Stimulated activated CD4-positive, alpha-beta T cell treated with anti-CD3 and anti-CD28 coated beads, Interleukin-2, amount 100 ng/mL, for 24 hours (primary cell): ENCODE results near the gene TUT1.

Source experiments
- DNase-seq, 2 donors: peaks; one replicate each; pipeline ENCODE4 v3.0.0-alpha.2; 2020

TUT1 gene

DNA sequence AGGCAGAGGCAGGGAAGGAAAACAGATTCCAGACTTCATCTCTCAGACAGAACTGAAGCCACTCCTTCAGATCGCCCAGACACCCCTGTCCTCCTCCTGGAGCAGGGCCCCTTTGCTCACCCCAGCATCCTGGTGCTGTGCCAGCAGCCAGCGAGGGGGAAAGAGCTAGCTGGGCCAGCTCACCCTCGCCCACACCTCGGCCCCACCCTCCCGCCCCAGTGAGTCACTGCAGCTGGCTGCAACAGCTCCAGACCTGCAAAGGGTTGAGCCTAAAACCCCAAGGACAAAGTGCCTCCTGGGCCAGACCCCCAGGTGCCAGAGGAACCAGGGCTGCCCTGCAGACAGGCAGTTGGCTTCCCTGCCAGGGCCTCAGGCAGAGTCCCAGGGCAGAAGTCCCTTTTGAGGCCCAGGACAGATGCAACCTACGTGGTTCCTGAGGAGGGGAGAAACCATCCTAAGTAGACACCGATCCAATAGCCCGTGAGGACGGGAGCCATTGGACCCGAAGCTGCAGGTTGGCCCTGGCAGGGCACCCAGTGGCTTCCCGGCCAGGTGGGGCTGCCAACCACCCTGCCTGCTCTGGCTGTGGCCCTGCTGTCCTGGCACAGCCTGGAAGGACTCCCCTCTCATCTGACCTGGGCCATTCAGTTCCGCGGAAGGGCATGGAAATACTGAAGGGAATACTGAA, 51.9 kb downstream of the TUT1 start:
- DNase-seq = peak; percentile 67 to 68

DNA sequence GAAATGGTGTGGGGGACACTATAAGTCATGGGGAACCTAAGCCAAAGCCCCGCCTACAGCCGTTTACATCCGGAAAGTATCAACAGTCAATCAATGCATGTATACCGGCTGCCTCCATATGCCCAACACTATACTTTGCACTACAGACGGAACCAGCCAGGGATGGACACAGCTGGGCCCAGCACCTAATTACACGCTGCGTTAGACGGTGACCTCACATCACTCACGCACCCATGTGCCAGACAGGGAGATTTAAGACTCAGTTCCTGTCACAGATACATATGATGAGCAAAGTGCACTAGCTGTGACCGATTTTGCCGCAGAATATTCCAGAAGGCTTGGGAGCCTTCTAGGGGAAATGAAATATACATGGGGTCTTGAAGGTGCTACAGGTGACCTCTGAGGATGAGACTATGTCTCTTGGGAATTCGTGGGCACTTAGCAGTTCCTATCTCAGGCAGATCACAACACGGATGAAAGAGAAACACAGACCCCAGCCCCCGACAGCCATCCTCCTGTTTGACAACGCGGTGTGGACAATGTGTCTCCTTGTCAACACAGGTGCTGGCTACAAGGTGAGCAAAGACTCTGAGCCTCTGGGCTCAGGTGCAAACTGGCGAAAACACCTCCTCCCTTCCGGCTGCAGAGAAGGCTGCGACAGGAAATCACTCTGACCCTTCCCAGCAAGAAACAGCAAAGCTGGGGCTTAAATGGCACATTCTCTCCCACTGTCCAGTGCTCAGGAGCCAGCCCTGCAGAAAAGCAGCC, 52.7 kb downstream of the TUT1 start:
- no peak for DNase-seq

DNA sequence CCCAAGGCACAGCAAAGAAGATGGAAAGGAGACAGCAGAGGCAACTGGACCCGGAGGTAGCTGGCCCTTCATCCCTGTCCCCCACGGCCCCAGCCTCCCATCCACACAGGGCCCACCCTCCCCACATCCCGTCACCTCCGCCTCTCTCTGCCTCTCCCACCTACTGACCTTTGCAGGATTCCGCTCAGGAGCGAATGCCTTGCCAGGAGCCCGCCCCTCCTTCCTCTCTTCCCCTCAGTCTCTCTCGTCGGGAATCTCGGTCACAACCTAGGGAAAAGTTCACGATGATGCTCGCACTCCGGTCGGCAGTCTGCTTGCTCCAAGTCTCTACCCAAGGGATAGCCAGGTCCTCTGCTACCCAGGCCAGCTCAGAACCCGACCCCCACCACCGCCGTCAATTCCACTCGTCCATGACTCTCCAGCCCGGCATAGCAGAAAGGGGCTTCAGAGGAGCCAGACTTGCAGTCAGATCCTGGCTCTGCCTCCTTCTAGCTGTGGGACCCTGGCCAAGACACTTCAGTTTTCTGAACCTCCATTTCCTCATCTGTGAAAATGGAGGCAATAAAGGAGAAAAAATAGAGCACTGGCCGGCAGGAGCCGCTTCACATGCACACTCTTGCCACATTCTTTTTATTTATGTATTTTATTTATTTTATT, 54.9 kb downstream of the TUT1 start:
- DNase-seq = no peak

DNA sequence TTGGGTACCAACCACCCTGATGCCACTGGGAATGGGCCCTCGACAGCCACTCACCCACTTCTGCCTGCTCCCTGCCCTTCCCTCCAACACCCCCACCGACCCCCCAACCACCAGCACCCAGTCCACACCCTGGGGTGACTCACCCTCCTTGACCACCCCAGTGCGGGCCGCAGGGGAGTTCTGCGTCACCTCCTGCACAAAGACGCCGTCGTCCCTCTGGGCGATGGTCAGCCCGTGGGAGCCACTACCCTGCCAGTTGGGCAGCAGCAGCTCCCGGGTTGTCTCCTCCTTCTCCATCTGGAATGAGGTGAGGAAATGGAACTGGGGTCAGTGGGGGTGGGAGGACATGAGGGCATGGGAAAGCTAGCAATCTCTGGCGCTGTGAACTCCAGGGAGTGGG, 55.5 kb downstream of the TUT1 start:
- DNase-seq = no peak

DNA sequence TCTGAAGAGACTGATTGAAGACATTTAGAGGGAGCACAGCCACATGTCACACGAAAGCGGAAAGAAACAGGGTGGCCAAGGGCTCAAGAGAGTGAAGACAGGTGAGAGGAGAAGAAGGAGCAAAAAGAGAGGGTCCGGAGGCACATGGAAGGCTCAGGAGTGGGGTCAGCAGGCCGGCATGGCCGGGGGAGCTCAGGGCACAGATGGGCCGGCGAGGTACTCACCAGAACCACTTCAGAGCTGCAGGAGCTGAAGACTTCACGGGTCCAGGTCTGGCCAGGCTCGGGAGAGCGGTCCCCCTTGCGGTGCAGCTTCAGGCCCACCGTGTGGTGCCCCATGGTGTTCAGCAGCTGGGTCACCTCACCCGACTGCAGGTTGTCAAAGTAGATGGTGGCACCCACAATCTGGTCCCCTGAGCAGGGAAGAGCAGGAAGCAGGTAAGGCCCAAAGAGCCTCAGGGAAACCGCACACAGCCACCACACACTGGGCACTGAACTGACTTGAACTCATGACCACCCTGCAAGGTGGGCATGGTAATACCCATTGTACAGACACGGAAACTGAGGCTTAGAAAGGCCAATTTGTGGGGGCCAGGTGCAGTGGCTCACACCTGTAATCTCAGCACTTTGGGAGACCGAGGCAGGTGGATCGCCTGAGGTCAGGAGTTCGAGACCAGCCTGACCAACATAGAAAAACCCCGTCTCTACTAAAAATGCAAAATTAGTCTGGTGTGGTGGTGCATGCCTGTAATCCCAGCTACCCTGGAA, 56.4 kb downstream of the TUT1 start:
- no peak for DNase-seq

DNA sequence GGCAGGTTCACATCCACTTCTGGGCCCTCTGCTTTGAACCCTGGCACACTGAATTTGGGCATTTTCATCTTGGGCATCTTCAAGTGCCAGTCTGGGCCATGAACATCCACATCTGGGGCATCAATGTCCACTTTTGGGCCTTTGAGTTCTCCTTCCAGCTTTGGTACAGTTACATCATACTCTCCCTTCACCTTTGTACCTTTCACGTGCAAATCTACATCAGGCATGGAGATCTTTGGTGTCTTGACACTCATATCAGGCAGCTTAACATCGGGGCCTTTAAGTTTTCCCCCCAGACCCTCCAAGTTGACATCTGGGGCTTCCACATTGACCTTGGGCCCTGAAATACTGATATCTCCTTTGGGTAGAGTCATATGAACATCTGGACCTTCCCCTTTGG, 59.2 kb downstream of the TUT1 start:
- DNase-seq = no peak
